Activated CD8-positive, alpha-beta memory T cell treated with anti-CD3 and anti-CD28 coated beads for 4 hours (primary cell): ENCODE results near the gene MOGAT1.
"Not testable (repeated sequence)": the region's sequence is repeated elsewhere in the genome, so short reads cannot be mapped to it uniquely, and the experiment has no call there.

Experiments used
- DNase-seq, 2 donors: peaks; one replicate each; pipeline ENCODE4 v3.0.0-alpha.2; 2020; ENCODE audit warnings: low read depth in 2 of 2

Gene MOGAT1

GRCh38 chr2:222739939-222740338, 68.5 kb downstream of the MOGAT1 start:
- DNase-seq = no peak

DNA sequence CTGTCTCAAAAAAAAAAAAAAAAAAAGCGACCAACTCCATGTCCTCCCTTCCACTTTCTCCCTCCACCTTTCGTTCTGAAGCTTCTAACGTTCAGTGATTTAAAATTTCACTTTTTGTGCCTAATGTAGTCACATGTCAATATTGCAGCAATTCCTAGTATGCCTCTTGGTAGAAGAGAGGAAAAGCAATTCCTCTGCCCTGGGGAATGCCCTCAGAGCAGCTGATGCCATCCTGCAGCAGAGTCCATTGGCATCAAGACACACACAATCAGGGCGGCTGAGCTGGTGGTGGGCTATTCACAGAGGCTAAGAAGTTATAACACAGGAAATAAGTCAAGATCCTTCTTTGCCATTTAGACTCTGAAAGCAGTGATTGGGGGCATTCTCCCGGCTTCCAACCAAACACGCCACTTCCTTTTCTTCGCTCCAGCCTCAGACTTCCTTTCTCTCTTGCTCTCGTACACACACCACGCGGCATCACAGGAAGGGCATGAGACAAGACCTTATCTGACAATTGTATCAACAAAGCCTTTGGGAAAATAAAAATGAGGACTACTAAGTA, 71.9 kb downstream of the MOGAT1 start:
- DNase-seq = no peak

DNA sequence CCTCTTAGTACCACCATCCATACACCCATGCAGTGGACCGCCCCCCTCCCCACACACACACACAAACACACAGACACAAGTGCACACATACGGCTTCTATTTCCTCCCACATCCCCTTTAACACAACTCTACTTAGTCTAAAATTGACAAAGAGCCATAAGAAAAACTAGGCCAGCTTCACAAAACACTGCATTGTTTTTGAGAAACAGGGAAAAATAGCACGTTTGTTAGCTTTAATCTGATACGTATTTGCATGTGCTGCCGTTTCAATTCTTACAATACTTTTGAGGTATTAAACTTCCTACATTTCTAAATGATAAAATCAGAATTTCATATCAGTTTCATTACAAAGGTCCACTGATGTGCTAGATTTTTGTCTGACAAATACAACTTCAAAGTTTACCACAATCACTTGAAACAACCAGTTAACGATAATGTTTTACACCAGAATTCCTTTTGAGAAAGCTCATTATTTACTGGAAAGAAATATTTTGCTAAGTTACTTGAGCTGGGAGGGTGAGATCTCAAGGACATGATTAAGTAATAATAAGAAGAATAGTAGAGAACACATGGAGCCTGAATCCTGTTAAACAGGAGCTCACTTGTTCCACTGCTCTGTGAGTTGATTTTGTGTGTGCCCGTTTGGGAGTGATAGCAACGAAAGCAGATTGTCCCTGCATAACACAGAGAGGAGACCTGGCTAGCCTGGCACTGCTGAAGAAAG, 74.5 kb downstream of the MOGAT1 start:
- no peak for DNase-seq

- DNase-seq = no peak
Measured at GRCh38 chr2:222747526-222748160, 76.2 kb downstream of the MOGAT1 start.

DNA sequence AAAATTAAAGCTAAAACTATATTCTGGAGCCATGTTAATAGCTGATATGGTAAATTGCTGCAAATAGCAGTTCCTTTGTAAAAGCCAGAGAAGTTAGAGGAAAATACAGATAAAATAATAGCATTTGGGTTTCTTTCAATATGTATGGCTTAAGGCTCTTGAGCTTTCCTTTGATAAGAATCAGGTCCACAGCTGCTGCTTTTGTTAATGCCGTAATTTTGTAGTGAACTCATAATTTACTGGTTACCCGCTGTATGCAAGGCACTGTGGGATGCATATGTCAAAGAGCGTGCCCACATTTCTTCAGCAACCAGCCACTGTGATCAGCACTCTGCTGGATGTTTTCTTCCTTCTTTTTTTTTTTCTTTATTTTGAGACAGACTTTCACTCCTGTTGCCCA, 79.1 kb downstream of the MOGAT1 start:
- DNase-seq = no peak

GRCh38 chr2:222751238-222751637, 79.8 kb downstream of the MOGAT1 start:
- no peak for DNase-seq

GRCh38 chr2:222751821-222752719, 80.6 kb downstream of the MOGAT1 start:
- no peak for DNase-seq

GRCh38 chr2:222752746-222753145, 81.3 kb downstream of the MOGAT1 start:
- DNase-seq = no peak

- no peak for DNase-seq
Measured at GRCh38 chr2:222753251-222753824, 81.9 kb downstream of the MOGAT1 start.

DNA sequence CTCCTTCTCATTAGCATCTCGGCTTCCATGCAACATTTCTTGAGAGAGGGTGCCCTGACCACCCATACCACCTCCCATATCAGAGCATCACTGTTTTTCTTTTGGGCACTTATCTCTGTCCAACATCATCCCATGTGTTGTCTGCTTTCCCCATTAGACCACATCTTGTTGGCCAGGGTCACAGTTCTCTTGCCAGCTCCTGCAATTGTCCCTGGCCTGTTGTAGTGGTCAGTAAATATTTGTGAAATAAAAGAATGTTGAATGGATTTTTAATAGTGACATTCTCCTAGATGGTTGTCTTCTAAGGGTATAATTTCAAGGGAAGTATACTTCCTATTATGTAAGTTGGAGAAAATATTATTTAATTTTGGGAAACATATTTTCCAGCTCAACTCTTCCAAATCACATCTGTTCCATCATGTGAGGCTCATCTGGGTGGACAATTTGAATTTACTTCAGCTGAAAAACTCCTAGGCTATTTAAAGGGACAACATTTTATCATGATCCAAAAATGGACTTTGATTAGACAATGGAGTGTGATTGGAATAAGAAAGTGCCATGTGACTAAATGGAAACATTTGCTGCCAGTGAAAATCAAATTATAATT, 83.0 kb downstream of the MOGAT1 start:
- no peak for DNase-seq

DNA sequence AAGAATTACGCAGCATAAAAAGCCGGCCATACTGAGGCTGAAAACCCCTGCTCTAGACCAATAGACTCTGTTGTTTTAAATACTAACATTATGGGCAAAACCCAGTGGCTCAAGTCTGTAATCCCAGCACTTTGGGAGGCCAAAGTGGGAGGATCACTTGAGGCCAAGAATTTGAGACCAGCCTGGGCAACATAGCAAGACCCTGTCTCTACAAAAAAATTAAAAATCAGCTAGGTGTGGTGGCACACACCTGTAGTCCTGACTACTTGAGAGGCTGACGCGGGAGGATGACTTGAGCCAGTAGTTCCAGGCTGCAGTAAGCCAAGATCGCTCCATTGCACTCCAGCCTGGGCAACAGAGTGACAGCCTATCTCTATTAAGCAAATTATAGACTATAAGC, 84.1 kb downstream of the MOGAT1 start:
- DNase-seq = not testable (repeated sequence)

DNA sequence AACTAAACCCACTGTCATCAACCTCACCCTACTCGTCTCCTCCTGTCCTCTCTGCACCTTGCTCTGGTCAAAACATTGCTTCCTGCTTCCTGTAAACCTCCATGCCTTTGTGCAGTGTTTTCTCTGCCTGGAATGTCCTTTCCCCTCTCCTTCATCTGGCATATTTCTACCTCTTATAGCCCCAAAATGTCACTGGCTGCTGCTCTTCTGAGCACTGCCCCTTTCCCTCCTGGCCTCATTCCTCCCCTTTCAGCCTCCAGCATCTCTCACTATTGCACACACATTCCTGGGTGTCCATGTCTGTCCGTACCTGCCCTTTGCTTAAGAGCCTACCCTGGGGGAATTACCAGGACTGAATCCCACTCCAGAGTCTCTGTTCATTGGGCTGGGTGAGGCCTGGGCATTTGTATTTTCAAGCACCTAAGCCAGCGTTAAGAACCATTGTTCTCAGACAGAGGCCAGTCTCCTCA, 84.9 kb downstream of the MOGAT1 start:
- DNase-seq = no peak

- DNase-seq = no peak
Measured at GRCh38 chr2:222756951-222757650, 85.6 kb downstream of the MOGAT1 start.
